ENCODE data around the gene KCNH4.
A peak's percentile ranks its signal among the peaks of the same experiment; 100 is the strongest.

Gene KCNH4

DNA sequence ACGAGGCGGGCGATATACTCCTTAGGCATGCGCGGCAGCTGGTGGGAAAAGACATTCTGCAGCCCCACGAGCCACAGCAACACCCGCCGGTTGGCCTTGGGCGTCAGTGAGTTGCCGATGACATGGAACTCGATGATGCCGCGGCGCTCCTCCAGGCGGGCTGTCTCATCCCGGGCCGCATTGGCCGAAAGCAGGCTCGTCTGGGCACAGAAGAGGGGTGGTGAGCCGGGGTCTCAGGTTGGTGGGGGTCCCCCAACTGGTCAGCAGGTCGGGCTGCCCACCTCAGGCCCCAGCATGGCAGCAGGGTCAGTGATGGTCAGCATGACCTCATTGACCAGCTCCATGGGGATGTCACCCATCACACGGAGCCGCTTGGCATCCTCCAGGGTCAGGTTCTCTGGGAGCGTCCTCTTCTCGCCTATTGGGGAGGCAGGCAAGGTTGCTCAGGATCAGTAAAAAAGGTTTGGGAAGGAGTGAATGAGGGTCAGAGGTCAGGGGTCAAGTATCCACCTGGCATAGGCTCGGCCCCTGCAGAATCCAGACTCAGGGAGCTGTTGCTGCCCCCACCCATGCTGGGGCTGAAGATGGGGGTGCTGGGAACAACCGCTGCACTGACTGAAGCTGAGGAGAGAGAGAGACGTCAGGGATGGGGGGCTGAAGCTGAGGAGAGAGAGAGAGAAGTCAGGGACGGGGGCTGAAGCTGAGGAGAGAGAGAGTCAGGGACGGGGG lies 63.4 kb downstream of the KCNH4 start:
- DNase-seq (ENCODE audit: low spot score): no peak

- peak; percentile 45 for DNase-seq (ENCODE audit: low spot score)
Measured at GRCh38 chr17:42116705-42117396, 64.1 kb downstream of the KCNH4 start.

DNA sequence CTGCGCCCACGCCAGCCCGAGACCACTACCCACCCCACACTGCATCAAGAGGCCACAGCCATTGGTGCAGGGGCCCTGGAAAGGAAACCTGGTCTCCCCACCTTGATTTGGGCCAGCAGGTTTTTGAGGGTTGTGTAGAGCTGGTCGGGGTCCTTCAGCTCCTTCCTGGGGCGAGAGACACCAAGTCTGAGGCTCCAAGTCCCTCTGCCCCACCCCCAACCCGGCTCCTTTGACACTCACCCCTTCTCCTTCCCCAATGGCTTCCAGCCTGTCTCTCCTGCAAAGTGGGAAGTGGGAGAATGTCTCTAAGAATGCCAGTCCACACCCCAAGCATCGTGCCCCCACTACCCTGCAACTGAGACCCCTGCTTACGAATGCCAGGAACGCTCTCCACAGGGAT lies 66.8 kb downstream of the KCNH4 start:
- no peak for DNase-seq (ENCODE audit: low spot score)

DNA sequence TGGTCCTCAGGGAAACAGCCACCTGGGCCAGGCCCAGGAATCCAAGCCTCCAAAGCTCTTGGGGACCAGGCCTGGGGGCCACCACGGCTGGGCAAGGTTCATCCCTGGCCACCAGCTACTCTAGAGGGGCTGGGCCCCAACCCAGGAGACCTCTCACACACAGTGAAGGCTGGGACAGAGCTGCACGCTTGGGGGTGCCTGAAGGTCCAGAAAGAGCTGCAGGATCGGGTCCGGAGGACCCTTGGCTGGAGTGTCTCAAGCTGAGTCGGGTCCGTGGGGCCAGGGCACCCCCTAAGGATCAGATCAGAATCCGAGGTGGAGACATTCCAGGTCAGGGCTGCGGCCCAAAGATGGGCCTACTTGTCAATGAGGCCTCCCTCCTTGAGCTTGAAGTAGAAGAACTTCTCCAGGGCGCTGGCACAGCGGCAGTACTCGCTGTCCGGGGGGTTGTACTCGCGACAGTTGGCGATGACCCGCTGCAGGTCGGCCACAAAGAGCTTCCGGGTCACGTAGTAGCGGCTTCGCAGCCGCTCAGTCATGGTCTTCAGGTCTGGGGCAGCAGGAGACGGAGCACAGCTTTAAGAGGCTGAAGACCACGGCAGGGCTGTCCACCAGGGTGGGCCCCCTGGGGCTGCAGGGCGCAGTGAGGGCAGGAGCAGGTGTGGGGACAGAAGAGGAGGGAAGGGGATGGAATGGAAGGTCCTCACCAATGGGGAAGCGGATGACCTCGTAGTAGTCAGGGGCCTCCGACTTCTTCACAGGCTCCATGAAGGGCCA lies 67.5 kb downstream of the KCNH4 start:
- no peak for DNase-seq (ENCODE audit: low spot score)

DNA sequence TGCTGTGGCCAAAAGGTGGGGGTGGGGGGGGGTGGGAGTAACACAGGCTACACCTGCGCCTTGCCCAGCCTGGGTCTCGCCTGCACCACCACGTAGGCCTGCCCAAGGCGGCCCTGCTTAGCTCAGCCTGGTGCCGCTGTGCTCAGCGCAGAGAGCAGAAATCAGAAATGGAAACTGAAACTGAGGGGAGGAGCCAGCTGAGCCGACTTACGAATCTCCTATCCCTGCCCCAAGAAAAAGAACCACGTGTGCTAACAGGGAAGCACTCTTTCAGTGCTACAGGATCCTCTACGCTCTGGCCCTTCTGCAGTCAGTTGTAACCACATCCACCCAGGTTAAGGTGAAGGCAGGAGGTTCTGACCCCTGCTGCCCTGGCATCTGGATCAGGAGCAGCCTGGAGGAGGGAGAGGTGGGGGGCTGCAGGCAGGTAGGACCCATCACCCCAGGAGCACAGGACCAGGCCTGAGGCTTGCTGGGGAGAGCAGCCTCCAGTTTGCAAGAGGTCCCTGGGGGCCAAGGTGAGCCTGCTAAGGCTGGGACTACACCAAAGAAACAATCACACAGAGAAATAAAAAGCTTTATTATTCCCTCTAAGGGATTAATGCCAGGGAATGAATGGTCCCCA lies 68.3 kb downstream of the KCNH4 start, which contains the start of gene DHX58:
DHX58 (minus strand) TSS at position 163 of the 625 bp plus-strand sequence. CDS start 822 bp downstream, outside the sequence.
- DNase-seq (ENCODE audit: low spot score): peak; percentile 91

GRCh38 chr17:42111871-42112551 lies 68.9 kb downstream of the KCNH4 start:
- DNase-seq (ENCODE audit: low spot score): peak; percentile 58

GRCh38 chr17:42111265-42111636 lies 69.7 kb downstream of the KCNH4 start:
- no peak for DNase-seq (ENCODE audit: low spot score)

DNA sequence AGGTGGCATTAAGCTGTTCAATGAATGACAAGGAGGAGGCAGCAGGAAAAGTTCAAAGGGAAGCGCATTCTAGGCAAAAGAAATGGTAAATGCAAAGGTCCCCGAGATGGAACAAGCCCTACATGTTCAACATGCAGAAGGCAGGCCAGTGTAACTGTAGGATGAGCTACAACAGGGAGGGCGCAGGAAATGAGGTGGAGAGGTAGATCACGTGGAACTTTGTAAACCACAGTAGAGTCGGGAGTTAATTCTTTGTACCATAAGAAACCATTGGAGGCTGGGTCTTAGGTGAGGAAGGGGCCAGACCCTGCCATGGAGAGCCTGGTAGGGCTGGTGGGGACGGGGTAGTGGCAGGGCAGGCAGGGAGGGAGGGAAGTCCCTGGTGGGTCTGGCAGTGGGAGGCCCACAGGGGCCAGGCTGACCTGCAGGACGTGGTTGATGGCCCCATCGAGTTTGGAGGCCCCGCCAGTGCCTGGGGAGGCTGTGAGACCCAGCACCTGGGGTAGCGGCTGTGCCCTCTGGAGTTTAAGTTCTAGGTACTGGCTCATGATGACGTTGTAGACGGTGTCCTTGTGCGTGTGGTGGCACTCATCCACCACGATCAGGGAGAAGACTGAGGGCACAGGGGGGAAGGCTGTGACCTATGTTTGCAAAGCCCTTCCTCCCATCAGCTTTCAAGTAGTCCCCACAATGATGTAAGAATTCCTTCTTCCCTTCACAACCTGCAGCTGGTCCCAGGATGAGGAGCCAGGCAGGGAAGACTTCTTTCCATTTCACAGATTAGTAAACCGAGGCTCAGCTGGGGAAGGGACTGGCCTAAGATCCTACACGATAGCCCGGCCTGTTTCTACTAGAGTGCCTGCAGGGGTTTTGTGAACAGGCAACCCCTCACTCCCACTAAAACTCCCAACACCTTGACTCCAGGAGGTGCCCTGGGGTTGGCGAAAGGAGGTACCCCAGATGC lies 70.4 kb downstream of the KCNH4 start:
- DNase-seq (ENCODE audit: low spot score): no peak

- DNase-seq (ENCODE audit: low spot score): no peak
Measured at GRCh38 chr17:42109086-42109485, 71.9 kb downstream of the KCNH4 start.

- DNase-seq (ENCODE audit: low spot score): peak; percentile 91
Measured at GRCh38 chr17:42107597-42108576, 73.1 kb downstream of the KCNH4 start.

DNA sequence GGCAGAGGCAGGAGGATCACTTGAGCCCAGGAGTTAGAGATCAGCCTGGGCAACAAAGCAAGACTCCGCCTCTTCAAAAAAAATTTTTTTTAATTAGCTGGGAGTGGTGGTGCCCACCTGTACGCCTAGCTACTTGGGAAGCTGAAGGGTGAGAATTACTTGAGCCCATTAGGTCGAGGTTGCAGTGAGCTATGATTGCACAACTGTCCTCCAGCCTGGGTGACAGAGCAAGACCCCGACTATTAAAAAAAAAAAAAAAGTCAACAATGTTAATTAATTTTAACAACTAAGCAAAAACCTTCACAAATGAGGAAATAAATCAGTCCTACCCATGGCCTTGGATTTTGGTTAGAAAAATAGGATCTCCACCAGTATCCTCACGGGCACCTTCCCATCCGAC lies 73.8 kb downstream of the KCNH4 start:
- no peak for DNase-seq (ENCODE audit: low spot score)
